CD4-positive, alpha-beta T cell treated with Interleukin-2 at 100 ng/mL for 4 hours (primary cell): ENCODE results near the gene SCRT2.

Experiments used
- DNase-seq: peaks from one replicate; pipeline ENCODE4 v3.0.0-alpha.2; 2020; ENCODE audit warnings: low spot score

SCRT2 gene

DNA sequence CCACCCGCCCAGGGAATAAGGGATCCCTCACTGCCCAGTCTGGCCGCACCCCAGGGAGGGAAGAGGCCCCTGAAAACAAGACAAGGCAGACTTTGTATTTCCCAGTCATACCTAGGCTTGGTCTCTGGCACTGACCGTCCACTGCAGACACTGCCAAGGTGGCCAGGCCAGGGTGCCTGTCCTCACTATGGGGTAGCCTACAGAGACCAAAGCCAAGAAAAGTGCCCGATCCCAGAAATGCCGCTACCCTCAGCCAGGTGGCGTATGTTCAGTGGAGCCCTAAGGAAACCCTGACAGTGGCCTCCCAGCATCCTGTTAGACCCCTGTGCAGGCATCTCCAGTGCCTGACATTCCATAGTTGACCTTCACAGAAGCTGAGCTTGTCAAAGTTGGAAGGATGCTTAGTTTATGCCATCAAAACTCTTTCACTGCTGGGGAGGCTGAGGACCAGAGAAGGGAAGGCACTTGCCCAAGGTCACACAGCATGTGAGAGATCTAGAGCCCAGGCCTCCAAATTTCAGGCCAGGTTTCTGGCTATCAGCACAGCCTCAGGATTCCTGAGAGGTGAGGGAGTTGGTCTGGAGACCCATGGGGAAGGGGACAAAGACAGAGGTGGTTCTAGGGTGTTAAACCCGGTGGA is 2.5 kb downstream of the SCRT2 start:
- DNase-seq, result no peak

DNA sequence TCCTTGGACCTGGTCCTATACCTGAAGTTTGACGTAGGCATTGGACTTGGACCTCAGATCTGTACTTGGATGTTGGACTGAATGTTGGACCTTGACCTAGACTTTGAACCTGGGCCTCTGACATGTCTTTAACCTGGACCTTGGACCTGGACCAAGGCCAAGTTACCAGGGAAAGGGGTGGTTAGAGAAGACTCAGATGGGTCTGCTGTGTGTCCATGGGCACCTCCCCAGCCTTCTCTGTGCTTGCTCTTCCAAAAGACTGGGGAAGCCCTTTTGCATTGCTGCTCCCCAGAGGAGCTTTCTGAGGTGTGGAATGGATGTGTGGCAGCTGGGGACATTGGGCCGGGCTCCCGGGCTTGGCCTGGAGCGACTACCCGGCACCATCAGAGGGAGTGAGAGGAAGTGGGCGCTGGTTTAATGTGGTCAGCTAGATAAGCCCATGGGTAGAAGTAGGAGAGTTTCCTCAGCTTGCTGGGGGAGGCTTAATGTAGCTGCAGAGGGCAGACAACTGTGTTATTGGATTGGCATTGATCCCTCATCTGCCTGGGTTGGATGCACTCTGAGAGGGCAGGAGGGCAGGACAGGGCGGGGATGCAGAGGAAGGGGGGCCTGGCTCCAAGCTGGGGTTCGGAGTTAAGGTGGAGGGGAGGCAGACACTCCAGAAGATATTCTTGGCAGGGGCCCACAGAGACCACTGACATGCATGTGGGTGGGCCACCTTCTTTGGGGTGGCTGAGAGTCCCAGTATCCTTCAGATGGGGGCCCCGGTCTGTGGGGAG is 4.2 kb downstream of the SCRT2 start:
- DNase-seq, result no peak

DNA sequence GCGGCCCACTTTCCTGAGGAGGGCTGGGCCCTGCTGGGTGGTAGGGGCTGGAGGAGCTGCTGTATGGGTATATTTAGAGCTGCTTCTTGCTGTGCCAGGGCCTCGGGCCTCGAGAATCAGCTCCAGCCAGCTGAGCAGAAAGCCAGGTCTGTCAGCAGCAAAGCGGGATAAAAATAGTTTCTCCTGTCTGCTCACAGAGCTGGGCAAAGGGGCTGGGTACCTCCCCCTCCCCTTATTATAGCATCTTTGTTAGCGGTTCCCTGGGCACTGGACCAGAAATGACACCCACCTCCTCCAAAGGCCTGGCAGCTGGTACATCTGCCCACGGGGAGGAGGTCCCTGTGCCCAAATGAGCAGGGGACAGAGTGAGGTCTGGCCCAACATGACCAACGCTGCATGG is 6.0 kb downstream of the SCRT2 start:
- no peak for DNase-seq

DNA sequence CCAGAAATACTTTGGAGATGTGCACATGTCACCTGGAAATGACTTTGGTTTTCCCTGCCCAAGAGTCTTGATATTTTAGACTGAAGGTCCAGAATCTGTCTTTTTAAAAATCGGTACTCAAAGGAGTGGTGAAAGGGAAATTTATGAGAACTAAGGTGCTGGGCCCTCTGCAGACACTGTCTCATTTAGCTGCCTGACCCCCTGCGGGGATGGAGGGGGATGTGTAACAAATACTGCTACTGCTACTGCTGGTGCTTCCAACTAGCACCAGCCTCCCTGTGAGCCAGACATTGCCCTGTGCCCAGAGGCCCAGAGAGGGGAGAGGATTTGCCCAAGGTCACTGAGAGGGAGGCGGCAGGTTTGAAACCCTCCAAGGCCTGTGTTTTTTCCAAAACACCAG is 7.0 kb downstream of the SCRT2 start:
- no peak for DNase-seq

DNA sequence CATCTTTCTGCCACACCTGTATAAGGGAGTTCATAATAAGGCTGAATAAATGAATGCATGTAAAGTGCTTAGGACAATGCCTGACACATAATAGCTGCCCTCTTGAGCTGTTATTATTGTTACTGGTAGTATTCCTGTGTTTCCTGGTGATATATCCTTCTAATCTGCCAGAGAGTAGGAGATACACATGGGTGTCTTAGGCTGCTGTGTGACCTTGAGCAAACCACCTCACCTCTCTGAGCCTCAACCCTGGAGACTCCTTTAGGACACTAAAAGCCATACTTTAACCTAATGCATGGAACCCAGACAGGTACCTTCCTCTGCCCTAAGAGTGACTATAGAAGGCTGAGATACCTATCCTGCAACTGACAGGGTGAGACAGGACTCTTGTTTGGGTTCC is 7.6 kb downstream of the SCRT2 start:
- DNase-seq, result no peak

DNA sequence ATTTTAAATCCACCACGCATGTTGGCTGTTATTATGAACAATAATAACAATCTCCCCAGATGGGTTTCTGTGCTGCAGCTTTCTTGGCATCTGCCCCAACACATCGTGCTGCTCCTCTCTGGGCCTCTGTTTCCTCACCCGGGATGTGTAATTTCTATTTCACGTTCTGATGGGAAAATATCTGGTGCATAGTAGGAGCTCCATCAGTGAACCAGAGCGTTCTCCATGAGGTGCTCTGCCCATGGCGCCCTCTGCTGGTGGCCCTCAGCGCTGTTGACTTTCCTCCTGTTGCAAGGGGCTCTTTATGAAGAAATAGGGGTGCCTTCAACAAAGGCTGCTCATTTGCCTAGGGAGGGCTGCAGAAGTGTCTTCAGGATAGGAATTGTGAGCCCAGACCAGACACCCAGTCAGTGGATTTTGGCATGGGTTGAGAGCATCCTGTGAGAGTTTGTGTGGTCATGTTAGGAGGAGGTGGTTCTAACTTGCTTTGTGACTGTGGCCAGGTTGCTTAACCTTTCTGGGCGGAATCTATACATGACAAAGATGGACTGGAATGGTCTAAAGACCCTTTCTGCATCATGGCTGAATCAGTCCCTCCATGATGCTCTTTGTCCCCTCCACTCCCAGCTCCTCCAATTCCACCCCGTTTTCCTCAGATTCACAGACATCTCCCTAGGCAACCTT is 8.1 kb downstream of the SCRT2 start:
- DNase-seq, result peak; percentile 64

DNA sequence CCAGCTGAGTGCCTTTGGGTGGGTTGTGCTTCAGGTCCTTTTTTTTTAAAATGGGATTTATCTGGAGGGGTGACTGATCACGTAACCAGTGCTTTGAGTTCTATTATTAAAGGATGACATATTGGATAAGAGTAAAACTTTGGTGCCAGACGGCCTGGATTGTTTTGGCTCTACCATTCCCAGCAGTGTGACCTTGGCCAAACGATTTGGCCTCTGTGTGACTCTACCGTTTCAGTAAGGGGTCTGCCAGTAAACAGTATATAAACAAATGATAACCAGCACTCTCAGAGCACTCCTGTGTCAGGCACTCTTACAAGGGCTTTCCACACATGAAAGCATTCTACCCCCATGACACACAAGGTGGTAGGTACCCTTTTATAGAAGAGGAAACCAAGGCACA is 8.7 kb downstream of the SCRT2 start:
- DNase-seq, result no peak

DNA sequence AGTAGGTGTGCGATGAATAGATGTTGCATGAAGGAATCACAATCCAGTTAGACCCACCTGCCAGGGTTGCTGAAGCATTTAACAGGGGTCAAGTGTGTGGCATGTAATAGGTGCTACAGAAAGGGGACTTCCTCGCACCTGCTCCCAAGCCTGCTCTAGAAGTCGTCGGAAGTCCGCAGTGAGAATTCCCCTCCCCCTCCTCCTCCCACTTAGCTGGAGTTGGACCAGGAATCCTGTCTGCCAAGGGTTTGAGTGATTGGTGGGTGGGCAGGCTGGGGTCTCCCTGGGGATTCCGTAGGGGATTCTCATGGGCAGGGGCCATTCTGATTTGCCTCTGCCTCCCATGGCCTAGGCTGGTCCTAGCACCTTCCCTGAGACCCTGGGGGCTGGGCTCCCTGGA is 10.3 kb downstream of the SCRT2 start:
- DNase-seq, result no peak

DNA sequence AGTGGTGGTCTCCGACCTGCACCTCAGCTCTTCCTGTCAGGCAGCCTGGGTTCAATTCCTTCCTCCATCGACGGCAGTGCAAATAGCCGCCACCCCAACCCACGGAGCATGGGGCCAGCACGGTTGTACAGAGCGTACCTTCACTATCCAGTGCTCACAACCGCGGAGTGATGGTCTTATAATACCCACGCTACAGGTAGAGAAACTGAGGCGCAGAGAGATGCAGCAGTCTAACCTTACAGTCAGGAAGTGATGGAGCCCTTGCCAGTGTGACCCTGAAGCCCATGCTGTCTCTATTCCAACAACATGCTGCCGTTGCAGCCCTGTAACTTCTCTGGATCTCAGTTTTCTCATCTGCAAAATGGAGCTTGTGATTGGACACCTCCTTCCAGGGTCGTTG is 11.0 kb downstream of the SCRT2 start:
- DNase-seq, result no peak

DNA sequence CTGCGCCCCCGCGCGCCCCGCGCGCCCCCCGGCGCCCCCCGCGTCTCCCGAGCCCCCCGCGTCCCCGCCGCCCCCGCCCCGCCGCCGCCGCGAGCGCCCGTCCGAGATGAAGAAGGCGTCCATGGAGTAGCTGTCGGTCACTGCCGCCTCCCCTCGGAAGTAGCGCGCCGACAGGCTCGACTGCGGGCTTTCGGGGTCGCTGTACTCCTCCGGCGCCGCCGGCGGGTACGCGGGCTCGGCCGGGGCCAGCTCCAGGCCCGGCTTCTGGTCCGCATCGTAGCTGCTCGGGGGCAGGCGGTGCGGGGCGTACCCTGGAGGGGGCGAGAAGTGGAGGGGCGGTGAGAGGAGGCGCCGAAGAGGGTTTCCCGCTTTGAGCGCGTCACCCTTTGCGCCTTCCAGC is 11.5 kb downstream of the SCRT2 start:
- no peak for DNase-seq

DNA sequence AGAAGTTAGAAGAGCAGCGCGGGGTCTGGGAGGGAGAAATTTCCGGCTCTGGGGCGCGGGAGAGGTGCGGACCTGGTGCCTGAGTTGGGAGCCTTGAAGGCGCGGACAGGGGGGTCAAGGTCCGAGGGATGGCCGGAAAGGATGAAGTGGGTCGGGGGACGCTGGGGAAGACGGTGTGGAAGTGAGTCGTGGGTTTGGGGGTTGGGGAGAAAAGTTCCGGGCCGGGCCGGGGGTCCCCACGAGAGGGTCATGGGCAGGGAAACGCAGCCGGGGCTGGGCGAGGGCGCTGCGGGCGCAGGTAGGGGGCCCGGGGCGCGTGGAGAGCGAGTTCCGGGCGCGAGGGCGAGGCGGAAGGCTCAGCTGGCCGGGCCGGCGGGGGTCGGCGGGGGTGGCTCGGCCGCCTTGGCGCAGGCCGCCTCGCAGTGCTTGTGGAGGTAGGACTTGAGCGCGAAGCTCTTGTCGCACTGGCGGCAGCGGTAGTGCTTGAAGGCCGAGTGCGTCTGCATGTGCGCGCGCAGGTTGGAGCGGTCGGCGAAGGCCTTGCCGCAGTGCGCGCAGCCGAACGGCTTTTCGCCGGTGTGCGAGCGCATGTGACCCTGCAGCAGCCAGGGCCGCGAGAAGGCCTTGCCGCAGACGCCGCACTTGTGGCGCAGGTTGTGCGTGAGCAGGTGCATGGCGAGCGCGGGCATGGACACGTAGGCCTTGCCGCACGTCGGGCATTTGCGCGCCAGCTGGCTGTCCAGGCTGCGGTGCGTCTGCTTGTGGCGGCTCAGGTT is 12.1 kb downstream of the SCRT2 start:
- DNase-seq, result no peak

DNA sequence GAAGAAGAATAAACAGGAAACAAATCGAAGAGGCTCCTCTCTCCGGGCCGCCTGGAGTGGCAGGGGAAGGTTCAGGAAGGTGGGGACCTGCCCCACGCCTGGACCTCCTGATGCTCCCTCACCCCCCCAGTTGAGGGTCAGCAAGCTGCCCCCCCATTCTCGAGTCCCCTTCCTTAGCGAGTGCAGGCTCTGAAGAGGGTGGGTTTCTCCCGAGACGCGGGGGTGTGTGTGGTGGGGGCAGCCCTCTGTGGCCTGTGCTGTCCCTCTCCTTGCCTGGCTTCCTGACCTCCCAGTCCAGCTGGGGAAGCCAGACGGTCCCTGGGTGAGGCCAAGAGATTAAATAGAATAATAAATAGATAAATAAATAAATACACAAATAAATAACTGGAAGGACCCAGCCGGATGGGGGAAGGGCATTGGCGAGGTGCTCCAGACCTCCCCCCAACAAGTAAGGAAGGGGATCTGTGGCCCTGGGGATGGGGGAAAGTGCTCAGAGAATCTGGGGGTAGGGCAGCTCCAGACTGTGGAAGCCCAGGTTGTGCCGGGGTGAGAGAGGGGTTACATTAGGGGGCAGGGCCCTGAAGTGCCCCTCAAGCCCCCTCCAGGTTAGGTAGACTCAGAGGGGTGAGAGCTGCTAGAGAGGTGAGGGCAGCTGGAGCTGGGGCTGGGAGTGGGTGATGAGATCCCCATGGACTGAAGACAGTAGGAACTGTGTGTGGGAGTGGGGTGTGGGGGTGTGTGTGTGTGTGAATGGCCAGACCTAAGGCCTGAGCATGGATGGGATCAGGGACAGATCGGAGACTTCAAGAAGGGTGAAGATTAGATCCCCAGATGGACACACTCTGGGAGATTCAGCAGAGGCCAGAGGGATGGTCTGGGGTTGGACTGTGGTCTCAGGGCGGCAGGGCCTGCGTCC is 13.1 kb downstream of the SCRT2 start:
- DNase-seq, result no peak

DNA sequence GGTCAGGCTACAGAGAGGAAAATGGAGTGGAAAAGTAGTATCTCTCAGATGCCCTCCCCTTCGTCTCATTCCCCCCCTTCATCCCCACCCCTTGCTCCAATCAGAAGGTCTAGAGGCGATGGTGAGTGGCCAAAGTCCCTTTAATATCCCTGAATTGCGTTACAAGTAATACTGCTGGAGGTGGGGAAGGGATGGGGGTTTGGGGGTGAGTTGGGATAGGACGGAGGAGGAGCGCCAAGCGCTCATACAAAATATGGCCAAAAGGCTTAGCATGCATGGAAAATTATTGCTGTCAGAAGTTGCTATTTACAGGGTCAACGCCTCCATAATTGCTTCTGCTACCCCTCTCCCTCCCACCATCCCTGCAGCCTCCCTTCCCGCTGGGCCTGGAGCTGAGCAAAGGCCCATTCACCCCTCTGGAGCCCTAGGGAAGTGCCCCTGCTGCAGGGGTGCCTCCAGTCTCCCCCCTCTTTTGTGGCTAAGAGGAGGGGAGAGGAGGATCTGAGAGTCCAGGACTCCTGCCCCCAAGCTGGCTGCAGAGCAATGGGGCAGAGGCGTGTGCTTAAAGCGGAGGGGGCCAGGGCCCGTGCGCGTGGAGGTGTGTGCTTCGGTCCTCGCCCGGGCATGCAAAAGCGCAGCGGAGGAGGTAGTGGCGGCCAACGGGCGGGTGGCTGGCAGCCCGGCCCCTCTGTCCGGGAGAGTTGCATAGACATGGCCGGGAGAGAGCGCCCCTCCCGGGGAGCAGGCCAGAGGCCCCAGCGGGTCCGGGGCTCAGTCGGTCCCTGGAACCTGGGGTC is 13.9 kb downstream of the SCRT2 start:
- DNase-seq, result no peak

DNA sequence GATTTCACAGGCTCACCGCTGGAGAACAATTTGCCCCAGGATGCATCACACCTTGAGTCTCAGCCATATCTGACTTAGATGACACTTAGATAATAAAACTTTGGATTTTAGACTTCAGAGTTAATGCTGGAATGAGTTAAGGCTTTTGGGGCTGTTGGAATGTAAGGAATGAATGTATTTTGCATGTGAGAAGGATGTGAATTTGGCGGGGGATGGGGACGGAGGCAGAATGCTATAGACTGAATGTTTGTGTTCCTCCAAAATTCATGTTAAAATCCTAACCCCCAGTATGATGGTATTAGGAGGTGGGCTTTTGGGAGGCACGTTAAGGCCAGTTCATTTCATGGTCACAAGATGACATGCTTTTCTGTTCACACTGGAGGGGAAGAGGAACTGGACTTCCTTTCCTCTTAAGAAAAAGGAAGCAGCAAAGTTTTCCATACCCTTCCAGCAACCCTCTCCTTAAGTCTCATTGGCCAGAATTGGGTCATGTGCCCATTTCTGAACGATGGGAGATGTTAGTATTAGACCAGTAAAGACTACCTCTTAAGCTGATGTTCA is 16.8 kb downstream of the SCRT2 start:
- no peak for DNase-seq

DNA sequence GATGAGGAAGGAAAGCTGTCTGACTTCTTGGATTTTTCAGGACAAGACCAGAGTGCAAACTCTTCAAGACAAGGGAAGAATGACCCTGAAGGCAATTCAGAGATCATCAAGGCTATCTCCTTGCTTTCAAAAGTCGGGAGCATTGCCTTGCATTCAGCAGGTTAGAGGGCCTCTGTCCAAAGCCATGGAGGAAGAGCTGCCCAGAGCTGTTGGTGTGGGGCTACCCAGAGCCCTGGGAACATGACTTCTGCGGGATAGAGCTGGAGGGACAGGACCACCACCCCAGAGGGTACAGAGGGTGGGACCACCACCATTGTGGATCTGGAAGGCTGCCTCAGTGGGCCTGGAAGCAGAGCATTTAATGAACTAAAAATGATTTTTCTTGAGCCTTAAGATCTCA is 17.4 kb downstream of the SCRT2 start:
- no peak for DNase-seq

DNA sequence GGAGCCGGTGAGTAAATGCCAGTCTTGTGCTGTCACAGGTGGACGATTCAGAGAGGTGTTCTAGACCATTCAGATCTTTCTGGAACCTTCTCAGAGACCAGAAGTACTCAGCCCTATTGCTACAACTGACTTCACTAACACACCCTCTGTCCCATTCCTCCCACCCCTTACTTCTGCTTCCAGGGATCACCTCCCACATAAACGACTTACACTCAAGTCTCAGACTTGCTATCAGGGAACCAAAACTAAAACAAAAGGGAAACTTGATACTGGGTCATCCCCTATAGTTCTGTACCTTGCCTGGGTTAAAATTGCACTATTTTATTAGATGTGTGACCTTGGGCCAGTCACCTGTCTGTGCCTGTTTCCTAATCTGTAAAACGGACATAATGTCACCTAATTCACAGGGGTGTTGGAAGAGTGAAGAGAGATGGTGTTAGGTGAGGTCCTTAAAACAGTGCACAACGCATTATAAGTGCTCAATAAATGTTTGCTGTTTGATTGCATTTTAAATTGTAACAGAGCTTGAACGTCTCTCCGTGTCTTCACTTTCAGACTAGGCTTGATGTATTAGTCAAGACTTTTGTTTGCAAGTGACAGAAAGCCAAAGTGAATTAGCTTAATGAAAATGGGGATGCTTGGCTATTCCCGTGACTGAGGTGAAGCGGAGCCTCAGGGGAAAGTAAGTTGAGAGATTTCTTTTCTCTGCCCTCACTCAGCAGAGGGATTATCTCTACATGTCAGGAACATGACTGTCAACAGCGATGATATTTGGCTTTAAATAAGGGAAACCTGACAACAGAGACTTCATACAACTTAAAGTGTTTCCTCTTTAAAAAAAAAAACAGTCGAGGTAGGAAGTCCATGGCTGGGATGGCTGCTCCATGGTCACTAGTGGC is 19.6 kb downstream of the SCRT2 start:
- DNase-seq, result no peak

DNA sequence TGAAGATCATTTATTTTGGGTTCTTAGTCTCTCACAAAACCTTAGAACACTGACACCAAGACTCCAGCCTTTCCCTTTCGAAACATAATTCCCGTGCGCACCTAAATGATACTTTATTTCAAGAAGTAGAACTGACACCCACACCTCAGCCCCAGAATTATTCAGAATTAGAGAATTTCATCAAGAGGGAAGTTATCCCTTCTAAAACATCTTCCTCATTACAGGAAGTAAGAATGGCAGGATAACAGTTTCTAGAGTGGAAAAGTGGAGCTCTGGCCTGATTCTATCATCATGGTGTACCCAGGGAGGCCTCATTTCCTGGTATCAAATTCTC is 21.2 kb downstream of the SCRT2 start:
- no peak for DNase-seq

DNA sequence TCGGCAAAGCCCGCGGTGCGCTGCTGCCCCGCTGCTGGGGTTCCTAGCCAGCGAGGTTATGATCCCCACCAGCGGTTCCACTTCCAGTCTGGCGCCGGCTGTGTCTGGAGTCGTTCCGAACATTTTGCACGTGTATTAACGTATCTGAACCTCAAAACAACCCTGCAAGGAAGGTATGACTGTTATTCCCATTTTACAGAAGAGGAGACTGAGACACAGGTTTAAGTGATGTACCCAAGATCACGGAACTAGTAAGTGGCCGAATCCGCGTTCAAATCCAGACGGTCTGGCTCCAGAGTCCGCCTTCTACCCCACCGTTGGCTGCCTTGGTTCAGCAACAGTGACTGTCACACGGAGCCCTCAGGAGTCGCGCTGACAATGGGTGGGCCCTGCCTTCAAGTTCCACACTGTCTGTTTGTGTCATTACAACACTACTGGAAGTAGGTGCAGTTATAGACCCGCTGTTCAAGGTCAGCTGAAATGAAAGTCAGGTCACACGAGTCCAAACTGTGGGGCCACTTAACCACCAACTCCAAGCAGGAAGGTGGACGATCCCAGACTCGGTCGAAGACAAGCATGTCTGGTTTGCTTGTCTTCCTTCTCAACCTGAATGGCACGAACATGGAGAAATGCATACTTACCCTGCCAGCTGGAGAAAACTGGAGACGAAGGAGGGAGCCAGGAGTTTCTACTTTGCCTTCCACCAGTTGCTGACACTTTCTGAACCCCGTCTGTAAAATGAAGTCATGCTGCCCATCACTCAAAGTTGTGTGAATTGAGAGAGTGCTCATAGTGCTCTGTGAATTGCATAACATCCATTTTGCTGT is 21.8 kb downstream of the SCRT2 start:
- DNase-seq, result no peak
